ENCODE results near the gene DAPK1.

DAPK1 gene

GRCh38 chr9:87643778-87644570 lies 146.3 kb downstream of the DAPK1 start:
- Histone ChIP-seq H3K4me1 (no peaks in the 10 kb centered on the region), H3K9me3 (no peaks in the 10 kb centered on the region), H3K27me3 (ENCODE audit: low read depth) (no peaks in the 10 kb centered on the region), H3K4me3 (no peak overlapping the region), H3K36me3 (replicated peaks) (no peaks in the 10 kb centered on the region)
- in situ Hi-C loops (cut with MboI; ENCODE audit: low sequenced_read_pairs) = no loop called here
- DNase-seq (ENCODE audit: low spot score in 2 of 2) = no peak

- Histone ChIP-seq H3K4me1 (no peaks in the 10 kb centered on the region), H3K27me3 (ENCODE audit: low read depth) (no peaks in the 10 kb centered on the region), H3K36me3 (replicated peaks) (no peaks in the 10 kb centered on the region), H3K9me3 (no peaks in the 10 kb centered on the region), H3K4me3 (no peak overlapping the region)
- in situ Hi-C loops (cut with MboI; ENCODE audit: low sequenced_read_pairs) = no loop called here
- DNase-seq (ENCODE audit: low spot score in 2 of 2) = no peak
Observed at GRCh38 chr9:87644659-87645058, 147.0 kb downstream of the DAPK1 start.

- Histone ChIP-seq H3K9me3 (no peaks in the 10 kb centered on the region), H3K36me3 (replicated peaks) (no peaks in the 10 kb centered on the region), H3K27me3 (ENCODE audit: low read depth) (no peaks in the 10 kb centered on the region), H3K4me3 (no peak overlapping the region), H3K4me1 (no peaks in the 10 kb centered on the region)
- in situ Hi-C loops (cut with MboI; ENCODE audit: low sequenced_read_pairs) = no loop called here
- no peak for DNase-seq (ENCODE audit: low spot score in 2 of 2)
Observed at GRCh38 chr9:87646546-87646945, 148.9 kb downstream of the DAPK1 start.

- Histone ChIP-seq H3K27me3 (ENCODE audit: low read depth) (no peaks in the 10 kb centered on the region), H3K4me3 (no peak overlapping the region), H3K4me1 (no peaks in the 10 kb centered on the region), H3K9me3 (no peaks in the 10 kb centered on the region), H3K36me3 (replicated peaks) (no peaks in the 10 kb centered on the region)
- no peak for DNase-seq (ENCODE audit: low spot score in 2 of 2)
- in situ Hi-C loops (cut with MboI; ENCODE audit: low sequenced_read_pairs) = no loop called here
Observed at GRCh38 chr9:87647114-87647513, 149.4 kb downstream of the DAPK1 start.

GRCh38 chr9:87648606-87649005 lies 150.9 kb downstream of the DAPK1 start:
- Histone ChIP-seq H3K36me3 (replicated peaks) (no peaks in the 10 kb centered on the region), H3K27me3 (ENCODE audit: low read depth) (no peaks in the 10 kb centered on the region)
- in situ Hi-C loops (cut with MboI; ENCODE audit: low sequenced_read_pairs) = no loop called here

GRCh38 chr9:87650611-87651295 lies 153.1 kb downstream of the DAPK1 start:
- Histone ChIP-seq H3K9me3 (no peaks in the 10 kb centered on the region), H3K36me3 (replicated peaks) (no peaks in the 10 kb centered on the region), H3K4me1 (no peaks in the 10 kb centered on the region), H3K27me3 (ENCODE audit: low read depth) (no peaks in the 10 kb centered on the region), H3K4me3 (no peak overlapping the region)
- in situ Hi-C loops (cut with MboI; ENCODE audit: low sequenced_read_pairs) = no loop called here
- DNase-seq (ENCODE audit: low spot score in 2 of 2) = no peak

More at GRCh38 chr9:87648606-87649005, 150.9 kb downstream of the DAPK1 start:
- H3K9me3 ChIP-seq = no peaks in the 10 kb centered on the region
- no peak for DNase-seq (ENCODE audit: low spot score in 2 of 2)
- H3K4me1 ChIP-seq = no peaks in the 10 kb centered on the region
- H3K4me3 ChIP-seq = no peak overlapping the region

GRCh38 chr9:87651431-87651830 lies 153.8 kb downstream of the DAPK1 start:
- no peaks in the 10 kb centered on the region for H3K36me3 ChIP-seq (replicated peaks)
- H3K27me3 ChIP-seq (ENCODE audit: low read depth) = no peaks in the 10 kb centered on the region
- no peak for DNase-seq (ENCODE audit: low spot score in 2 of 2)
- H3K4me1 ChIP-seq = no peaks in the 10 kb centered on the region
- in situ Hi-C loops (cut with MboI; ENCODE audit: low sequenced_read_pairs) = no loop called here
- H3K4me3 ChIP-seq = no peak overlapping the region
- no peaks in the 10 kb centered on the region for H3K9me3 ChIP-seq

- Histone ChIP-seq H3K9me3 (no peaks in the 10 kb centered on the region), H3K36me3 (replicated peaks) (no peaks in the 10 kb centered on the region), H3K4me1 (no peaks in the 10 kb centered on the region), H3K4me3 (no peak overlapping the region), H3K27me3 (ENCODE audit: low read depth) (no peaks in the 10 kb centered on the region)
- DNase-seq (ENCODE audit: low spot score in 2 of 2) = no peak
- in situ Hi-C loops (cut with MboI; ENCODE audit: low sequenced_read_pairs) = no loop called here
Observed at GRCh38 chr9:87653941-87654340, 156.3 kb downstream of the DAPK1 start.

- in situ Hi-C loops (cut with MboI; ENCODE audit: low sequenced_read_pairs) = no loop called here
- Histone ChIP-seq H3K27me3 (ENCODE audit: low read depth) (no peaks in the 10 kb centered on the region), H3K4me3 (no peak overlapping the region), H3K9me3 (no peaks in the 10 kb centered on the region), H3K4me1 (no peaks in the 10 kb centered on the region), H3K36me3 (replicated peaks) (no peaks in the 10 kb centered on the region)
- DNase-seq (ENCODE audit: low spot score in 2 of 2) = no peak
Observed at GRCh38 chr9:87655731-87656130, 158.1 kb downstream of the DAPK1 start.

- H3K4me3 ChIP-seq = no peak overlapping the region
- in situ Hi-C loops (cut with MboI; ENCODE audit: low sequenced_read_pairs) = no loop called here
- DNase-seq (ENCODE audit: low spot score in 2 of 2) = no peak
- no peaks in the 10 kb centered on the region for H3K27me3 ChIP-seq (ENCODE audit: low read depth)
- no peaks in the 10 kb centered on the region for H3K4me1 ChIP-seq
- H3K9me3 ChIP-seq = no peaks in the 10 kb centered on the region
- H3K36me3 ChIP-seq (replicated peaks) = no peaks in the 10 kb centered on the region
Observed at GRCh38 chr9:87656485-87656884, 158.8 kb downstream of the DAPK1 start.

- no peaks in the 10 kb centered on the region for H3K9me3 ChIP-seq
- DNase-seq (ENCODE audit: low spot score in 2 of 2) = no peak
- no peaks in the 10 kb centered on the region for H3K36me3 ChIP-seq (replicated peaks)
- no peak overlapping the region for H3K4me3 ChIP-seq
- H3K27me3 ChIP-seq (ENCODE audit: low read depth) = no peaks in the 10 kb centered on the region
- in situ Hi-C loops (cut with MboI; ENCODE audit: low sequenced_read_pairs) = no loop called here
- H3K4me1 ChIP-seq = no peaks in the 10 kb centered on the region
Observed at GRCh38 chr9:87657190-87657589, 159.5 kb downstream of the DAPK1 start.

- H3K4me3 ChIP-seq = no peak overlapping the region
- in situ Hi-C loops (cut with MboI; ENCODE audit: low sequenced_read_pairs) = no loop called here
- H3K27me3 ChIP-seq (ENCODE audit: low read depth) = no peaks in the 10 kb centered on the region
- H3K9me3 ChIP-seq = no peaks in the 10 kb centered on the region
- no peak for DNase-seq (ENCODE audit: low spot score in 2 of 2)
- no peaks in the 10 kb centered on the region for H3K36me3 ChIP-seq (replicated peaks)
- no peaks in the 10 kb centered on the region for H3K4me1 ChIP-seq
Observed at GRCh38 chr9:87657893-87658292, 160.2 kb downstream of the DAPK1 start.

GRCh38 chr9:87658511-87658910 lies 160.8 kb downstream of the DAPK1 start:
- no peaks in the 10 kb centered on the region for H3K9me3 ChIP-seq
- DNase-seq (ENCODE audit: low spot score in 2 of 2) = no peak
- H3K36me3 ChIP-seq (replicated peaks) = no peaks in the 10 kb centered on the region
- in situ Hi-C loops (cut with MboI; ENCODE audit: low sequenced_read_pairs) = no loop called here
- H3K27me3 ChIP-seq (ENCODE audit: low read depth) = no peaks in the 10 kb centered on the region
- no peak overlapping the region for H3K4me3 ChIP-seq
- no peaks in the 10 kb centered on the region for H3K4me1 ChIP-seq

- DNase-seq (ENCODE audit: low spot score in 2 of 2) = no peak
- H3K4me3 ChIP-seq = no peak overlapping the region
- no peaks in the 10 kb centered on the region for H3K36me3 ChIP-seq (replicated peaks)
- H3K9me3 ChIP-seq = no peaks in the 10 kb centered on the region
- no peaks in the 10 kb centered on the region for H3K4me1 ChIP-seq
- no peaks in the 10 kb centered on the region for H3K27me3 ChIP-seq (ENCODE audit: low read depth)
- in situ Hi-C loops (cut with MboI; ENCODE audit: low sequenced_read_pairs) = no loop called here
Observed at GRCh38 chr9:87659534-87660419, 162.1 kb downstream of the DAPK1 start.
